Renal pelvis (tissue), 12 donors: ENCODE data around the gene PCDHGB7. TPM values are rescaled to one million over a fixed set of nuclear protein-coding genes. Genes with fewer than 3 reads are reported as not detected.
"Not testable (repeated sequence)": the region's sequence is repeated elsewhere in the genome, so short reads cannot be mapped to it uniquely, and the experiment has no call there.

Experiments used
- DNase-seq: peaks from one replicate; pipeline ENCODE4 v3.0.0-alpha.2; 2013
- long read RNA-seq, 16 experiments: transcript quantifications; one replicate each; lab custom pipeline, GENCODE V29; 2026
- polyA plus RNA-seq, 3 donors: library from polyadenylated mRNA; unstranded; fragments of 120-200 nt; gene quantifications; one replicate each; pipeline ENCODE4 v1.2.1, GENCODE V29; 2013; ENCODE audit not compliant: insufficient read length in 3 of 3

The PCDHGB7 gene
- 10 to 100 TPM; 11.0 to 17.3 (median 16.1) TPM for polyA plus RNA-seq
- long read RNA-seq, donor 1, full-length matches to known transcripts = 6 of 6 reads
- long read RNA-seq, donor 1, partial matches to known transcripts = 0 of 6 reads
- long read RNA-seq, donor 1, other reads (novel, unspliced or antisense) = 0 of 6 reads
- long read RNA-seq, donor 2, full-length matches to known transcripts = 5 of 5 reads
- long read RNA-seq, donor 2, partial matches to known transcripts = 0 of 5 reads
- long read RNA-seq, donor 2, other reads (novel, unspliced or antisense) = 0 of 5 reads
- long read RNA-seq, donor 3, full-length matches to known transcripts = 9 of 9 reads
- long read RNA-seq, donor 3, partial matches to known transcripts = 0 of 9 reads
- long read RNA-seq, donor 3, other reads (novel, unspliced or antisense) = 0 of 9 reads
- long read RNA-seq, donor 4, full-length matches to known transcripts = 3 of 3 reads
- long read RNA-seq, donor 4, partial matches to known transcripts = 0 of 3 reads
- long read RNA-seq, donor 4, other reads (novel, unspliced or antisense) = 0 of 3 reads
- long read RNA-seq, donor 5, full-length matches to known transcripts = 5 of 5 reads
- long read RNA-seq, donor 5, partial matches to known transcripts = 0 of 5 reads
- long read RNA-seq, donor 5, other reads (novel, unspliced or antisense) = 0 of 5 reads
- long read RNA-seq, donor 6, partial matches to known transcripts = 0 of 4 reads
- long read RNA-seq, donor 6, other reads (novel, unspliced or antisense) = 0 of 4 reads
- long read RNA-seq, donor 7, full-length matches to known transcripts = 16 of 16 reads
- long read RNA-seq, donor 7, partial matches to known transcripts = 0 of 16 reads
- long read RNA-seq, donor 7, other reads (novel, unspliced or antisense) = 0 of 16 reads
- long read RNA-seq, donor 8, transcript PCDHGB7-202 (1 exons, 2,785 nt) = major isoform, 7 of 7 reads
- long read RNA-seq, donor 8, partial matches to known transcripts = 0 of 7 reads
- long read RNA-seq, donor 8, other reads (novel, unspliced or antisense) = 0 of 7 reads
- long read RNA-seq, donor 9, full-length matches to known transcripts = 3 of 3 reads
- long read RNA-seq, donor 9, partial matches to known transcripts = 0 of 3 reads
- long read RNA-seq, donor 9, other reads (novel, unspliced or antisense) = 0 of 3 reads
- long read RNA-seq, donor 10, full-length matches to known transcripts = 14 of 14 reads
- long read RNA-seq, donor 10, partial matches to known transcripts = 0 of 14 reads
- long read RNA-seq, donor 10, other reads (novel, unspliced or antisense) = 0 of 14 reads
- long read RNA-seq, donor 11, full-length matches to known transcripts = 11 of 11 reads
- long read RNA-seq, donor 11, partial matches to known transcripts = 0 of 11 reads
- long read RNA-seq, donor 11, other reads (novel, unspliced or antisense) = 0 of 11 reads
- long read RNA-seq, donor 12, full-length matches to known transcripts = 9 of 9 reads
- long read RNA-seq, donor 12, partial matches to known transcripts = 0 of 9 reads
- long read RNA-seq, donor 12, other reads (novel, unspliced or antisense) = 0 of 9 reads
- long read RNA-seq, donor 13, full-length matches to known transcripts = 8 of 8 reads
- long read RNA-seq, donor 13, partial matches to known transcripts = 0 of 8 reads
- long read RNA-seq, donor 13, other reads (novel, unspliced or antisense) = 0 of 8 reads
- long read RNA-seq, donor 14, full-length matches to known transcripts = 28 of 28 reads
- long read RNA-seq, donor 14, partial matches to known transcripts = 0 of 28 reads
- long read RNA-seq, donor 14, other reads (novel, unspliced or antisense) = 0 of 28 reads
- long read RNA-seq, donor 15, full-length matches to known transcripts = 7 of 7 reads
- long read RNA-seq, donor 15, partial matches to known transcripts = 0 of 7 reads
- long read RNA-seq, donor 15, other reads (novel, unspliced or antisense) = 0 of 7 reads
- long read RNA-seq, donor 16, full-length matches to known transcripts = 15 of 15 reads
- long read RNA-seq, donor 16, partial matches to known transcripts = 0 of 15 reads
- long read RNA-seq, donor 16, other reads (novel, unspliced or antisense) = 0 of 15 reads

DNA sequence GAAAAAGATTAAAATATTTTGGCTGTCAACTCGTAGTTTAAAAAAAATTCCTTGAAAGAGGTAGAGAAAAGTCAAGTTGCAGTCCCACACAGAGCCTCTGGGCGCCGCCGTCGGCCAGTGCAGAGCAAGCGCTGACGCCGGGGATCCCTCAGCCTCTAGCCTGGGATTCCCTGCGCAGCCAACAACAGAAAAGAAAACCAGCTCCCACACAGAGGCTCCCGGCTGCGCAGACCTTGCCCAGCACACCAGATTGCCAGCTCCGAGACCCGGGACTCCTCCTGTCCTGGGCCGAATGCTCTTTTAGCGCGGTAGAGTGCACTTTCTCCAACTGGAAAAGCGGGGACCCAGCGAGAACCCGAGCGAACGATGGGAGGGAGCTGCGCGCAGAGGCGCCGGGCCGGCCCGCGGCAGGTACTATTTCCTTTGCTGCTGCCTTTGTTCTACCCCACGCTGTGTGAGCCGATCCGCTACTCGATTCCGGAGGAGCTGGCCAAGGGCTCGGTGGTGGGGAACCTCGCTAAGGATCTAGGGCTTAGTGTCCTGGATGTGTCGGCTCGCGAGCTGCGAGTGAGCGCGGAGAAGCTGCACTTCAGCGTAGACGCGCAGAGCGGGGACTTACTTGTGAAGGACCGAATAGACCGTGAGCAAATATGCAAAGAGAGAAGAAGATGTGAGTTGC is at the start of gene PCDHGB7:
Gene PCDHGB7, plus strand, starts transcription at position 184 of the 679 bp plus-strand sequence. Its CDS starts 183 bp downstream, at position 367.
- peak; percentile 42 for DNase-seq

DNA sequence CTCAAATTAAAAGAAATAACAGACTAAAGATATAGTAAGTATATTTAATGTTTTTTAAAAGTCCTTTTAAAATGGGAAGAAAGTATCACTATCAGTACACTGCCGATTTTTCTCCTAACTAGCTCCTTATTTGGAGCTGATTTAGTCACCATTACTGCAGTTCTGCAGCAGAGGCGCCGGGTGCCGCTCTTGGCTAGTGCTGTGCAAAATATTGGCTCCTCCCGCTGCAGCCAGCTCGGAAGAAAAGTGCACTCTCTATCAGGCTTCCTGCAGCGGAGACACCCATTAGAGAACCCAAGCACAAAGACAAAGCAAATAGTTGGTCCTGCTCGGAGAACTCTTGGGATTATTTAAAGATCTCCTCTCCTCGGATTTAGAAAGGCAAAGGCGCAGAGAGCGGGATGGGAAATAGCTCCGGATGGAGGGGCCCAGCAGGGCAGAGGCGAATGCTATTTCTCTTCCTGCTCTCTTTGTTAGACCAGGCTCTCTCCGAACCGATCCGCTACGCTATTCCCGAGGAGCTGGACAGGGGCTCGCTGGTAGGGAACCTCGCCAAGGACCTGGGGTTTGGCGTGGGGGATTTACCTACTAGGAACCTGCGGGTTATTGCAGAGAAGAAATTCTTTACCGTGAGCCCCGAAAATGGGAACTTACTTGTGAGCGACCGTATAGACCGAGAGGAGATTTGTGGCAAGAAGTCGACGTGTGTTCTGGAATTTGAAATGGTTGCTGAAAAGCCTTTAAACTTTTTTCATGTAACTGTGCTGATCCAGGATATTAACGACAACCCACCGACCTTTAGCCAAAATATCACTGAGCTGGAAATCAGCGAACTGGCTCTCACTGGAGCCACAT is 47.3 kb upstream of the PCDHGB7 start, which contains the start of gene PCDHGB3:
Gene PCDHGB3, plus strand, starts transcription at position 249 of the 855 bp plus-strand sequence. Its CDS starts 153 bp downstream, at position 402.
- no peak for DNase-seq

DNA sequence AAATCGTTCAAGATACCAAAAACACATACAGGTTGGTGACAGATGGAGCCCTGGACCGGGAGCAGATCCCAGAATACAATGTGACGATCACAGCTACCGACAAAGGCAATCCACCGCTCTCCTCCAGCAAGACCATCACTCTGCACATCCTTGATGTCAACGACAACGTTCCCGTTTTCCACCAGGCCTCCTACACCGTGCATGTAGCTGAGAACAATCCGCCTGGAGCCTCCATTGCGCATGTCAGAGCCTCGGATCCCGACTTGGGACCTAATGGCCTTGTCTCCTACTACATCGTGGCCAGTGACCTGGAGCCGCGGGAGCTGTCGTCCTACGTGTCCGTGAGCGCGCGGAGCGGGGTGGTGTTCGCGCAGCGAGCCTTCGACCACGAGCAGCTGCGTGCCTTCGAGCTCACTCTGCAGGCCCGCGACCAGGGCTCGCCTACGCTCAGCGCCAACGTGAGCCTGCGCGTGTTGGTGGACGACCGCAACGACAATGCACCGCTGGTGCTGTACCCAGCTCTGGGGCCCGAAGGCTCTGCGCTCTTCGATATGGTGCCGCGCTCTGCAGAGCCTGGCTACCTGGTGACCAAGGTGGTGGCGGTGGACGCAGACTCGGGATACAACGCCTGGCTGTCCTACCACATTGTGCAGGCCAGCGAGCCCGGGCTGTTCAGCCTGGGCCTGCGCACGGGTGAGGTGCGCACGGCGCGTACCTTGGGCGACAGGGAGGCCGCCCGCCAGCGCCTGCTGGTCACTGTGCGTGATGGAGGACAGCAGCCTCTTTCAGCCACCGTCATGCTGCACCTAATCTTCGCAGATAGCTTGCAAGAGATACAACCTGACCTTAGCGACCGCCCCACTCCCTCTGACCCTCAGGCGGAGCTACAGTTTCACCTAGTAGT is 45.7 kb upstream of the PCDHGB7 start:
- DNase-seq = no peak

DNA sequence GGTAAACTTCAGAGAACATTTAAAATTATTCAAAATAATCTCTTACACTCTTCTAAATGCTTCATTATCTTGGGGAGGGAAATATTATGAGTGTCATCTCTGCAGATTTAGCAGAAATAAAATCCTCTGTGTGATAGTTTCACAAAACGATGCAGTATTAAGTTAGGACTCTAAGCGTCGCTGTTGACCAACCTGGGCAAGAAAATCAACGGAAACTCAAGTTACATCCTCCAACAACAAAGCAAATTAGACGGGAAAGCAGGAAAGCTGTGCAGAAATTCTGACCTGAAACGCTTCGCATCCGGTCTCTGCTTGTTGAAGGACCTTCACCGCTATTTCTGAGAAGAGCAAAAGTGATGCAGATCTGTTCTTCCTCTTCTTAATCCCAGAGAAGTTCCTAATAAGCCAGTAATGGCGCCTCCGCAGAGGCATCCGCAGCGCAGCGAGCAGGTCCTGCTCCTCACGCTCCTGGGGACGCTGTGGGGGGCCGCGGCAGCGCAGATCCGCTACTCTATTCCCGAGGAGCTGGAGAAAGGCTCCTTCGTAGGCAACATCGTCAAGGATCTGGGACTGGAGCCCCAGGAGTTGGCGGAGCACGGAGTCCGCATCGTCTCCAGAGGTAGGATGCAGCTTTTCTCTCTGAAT is 43.7 kb upstream of the PCDHGB7 start, which contains the start of gene PCDHGA6:
Gene PCDHGA6, plus strand, starts transcription at position 219 of the 645 bp plus-strand sequence. Its CDS starts 193 bp downstream, at position 412.
- no peak for DNase-seq

GRCh38 chr5:141374627-141375026 is 42.9 kb upstream of the PCDHGB7 start:
- DNase-seq = no peak

DNA sequence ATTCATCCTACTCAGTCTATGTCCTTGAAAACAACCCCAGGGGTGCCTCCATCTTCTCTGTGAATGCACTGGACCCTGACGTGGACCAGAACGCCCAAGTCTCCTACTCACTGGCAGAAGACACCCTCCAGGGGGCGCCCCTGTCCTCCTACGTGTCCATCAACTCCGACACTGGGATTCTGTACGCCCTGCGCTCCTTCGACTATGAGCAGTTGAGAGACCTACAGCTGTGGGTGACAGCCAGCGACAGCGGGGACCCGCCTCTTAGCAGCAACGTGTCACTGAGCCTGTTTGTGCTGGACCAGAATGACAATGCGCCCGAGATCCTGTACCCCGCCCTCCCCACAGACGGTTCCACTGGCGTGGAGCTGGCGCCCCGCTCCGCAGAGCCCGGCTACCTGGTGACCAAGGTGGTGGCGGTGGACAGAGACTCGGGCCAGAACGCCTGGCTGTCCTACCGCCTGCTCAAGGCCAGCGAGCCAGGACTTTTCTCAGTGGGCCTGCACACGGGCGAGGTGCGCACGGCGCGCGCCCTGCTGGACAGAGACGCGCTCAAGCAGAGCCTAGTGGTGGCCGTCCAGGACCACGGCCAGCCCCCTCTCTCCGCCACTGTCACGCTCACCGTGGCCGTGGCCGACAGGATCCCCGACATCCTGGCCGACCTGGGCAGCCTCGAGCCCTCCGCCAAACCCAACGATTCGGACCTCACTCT is 41.9 kb upstream of the PCDHGB7 start:
- DNase-seq = not testable (repeated sequence)

GRCh38 chr5:141382469-141383294 is 34.8 kb upstream of the PCDHGB7 start, which contains the start of gene PCDHGA7:
TSS of gene PCDHGA7 (plus strand) at chr5:141382742. CDS start at chr5:141382900, 158 bp downstream.
- no peak for DNase-seq

DNA sequence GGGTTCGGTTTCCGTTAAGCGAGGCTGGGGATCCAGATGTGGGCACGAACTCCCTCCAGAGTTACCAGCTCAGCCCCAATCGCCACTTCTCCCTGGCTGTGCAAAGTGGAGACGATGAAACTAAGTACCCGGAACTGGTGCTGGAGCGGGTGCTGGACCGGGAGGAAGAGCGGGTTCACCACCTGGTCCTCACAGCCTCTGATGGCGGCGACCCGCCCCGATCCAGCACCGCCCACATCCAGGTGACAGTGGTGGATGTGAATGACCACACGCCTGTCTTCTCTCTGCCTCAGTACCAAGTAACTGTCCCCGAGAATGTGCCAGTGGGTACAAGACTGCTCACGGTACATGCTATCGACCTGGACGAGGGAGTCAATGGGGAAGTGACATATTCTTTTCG is 34.1 kb upstream of the PCDHGB7 start:
- DNase-seq = no peak

DNA sequence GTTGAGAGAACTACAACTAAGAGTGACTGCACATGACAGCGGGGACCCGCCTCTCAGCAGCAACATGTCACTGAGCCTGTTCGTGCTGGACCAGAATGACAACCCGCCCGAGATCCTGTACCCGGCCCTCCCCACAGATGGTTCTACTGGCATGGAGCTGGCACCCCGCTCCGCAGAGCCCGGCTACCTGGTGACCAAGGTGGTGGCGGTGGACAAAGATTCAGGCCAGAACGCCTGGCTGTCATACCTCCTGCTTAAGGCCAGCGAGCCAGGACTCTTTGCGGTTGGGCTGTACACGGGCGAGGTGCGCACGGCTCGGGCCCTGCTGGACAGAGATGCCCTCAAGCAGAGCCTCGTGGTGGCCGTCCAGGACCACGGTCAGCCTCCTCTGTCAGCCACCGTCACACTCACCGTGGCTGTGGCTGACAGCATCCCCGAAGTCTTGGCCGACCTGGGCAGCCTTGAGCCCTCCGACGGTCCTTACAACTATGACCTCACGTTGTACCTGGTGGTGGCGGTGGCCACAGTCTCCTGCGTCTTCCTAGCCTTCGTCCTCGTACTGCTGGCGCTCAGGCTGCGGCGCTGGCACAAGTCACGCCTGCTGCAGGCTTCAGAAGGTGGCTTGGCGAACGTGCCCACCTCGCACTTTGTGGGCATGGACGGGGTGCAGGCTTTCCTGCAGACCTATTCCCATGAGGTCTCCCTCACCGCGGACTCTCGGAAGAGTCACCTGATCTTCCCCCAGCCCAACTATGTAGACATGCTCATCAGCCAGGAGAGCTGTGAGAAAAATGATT is 32.8 kb upstream of the PCDHGB7 start:
- DNase-seq = no peak

GRCh38 chr5:141387557-141388311 is 29.7 kb upstream of the PCDHGB7 start, which contains the start of gene PCDHGB4:
TSS of gene PCDHGB4 (plus strand) at chr5:141387698. CDS start at chr5:141387885, 187 bp downstream.
- not testable (repeated sequence) for DNase-seq

GRCh38 chr5:141388661-141389060 is 28.8 kb upstream of the PCDHGB7 start:
- DNase-seq = no peak

DNA sequence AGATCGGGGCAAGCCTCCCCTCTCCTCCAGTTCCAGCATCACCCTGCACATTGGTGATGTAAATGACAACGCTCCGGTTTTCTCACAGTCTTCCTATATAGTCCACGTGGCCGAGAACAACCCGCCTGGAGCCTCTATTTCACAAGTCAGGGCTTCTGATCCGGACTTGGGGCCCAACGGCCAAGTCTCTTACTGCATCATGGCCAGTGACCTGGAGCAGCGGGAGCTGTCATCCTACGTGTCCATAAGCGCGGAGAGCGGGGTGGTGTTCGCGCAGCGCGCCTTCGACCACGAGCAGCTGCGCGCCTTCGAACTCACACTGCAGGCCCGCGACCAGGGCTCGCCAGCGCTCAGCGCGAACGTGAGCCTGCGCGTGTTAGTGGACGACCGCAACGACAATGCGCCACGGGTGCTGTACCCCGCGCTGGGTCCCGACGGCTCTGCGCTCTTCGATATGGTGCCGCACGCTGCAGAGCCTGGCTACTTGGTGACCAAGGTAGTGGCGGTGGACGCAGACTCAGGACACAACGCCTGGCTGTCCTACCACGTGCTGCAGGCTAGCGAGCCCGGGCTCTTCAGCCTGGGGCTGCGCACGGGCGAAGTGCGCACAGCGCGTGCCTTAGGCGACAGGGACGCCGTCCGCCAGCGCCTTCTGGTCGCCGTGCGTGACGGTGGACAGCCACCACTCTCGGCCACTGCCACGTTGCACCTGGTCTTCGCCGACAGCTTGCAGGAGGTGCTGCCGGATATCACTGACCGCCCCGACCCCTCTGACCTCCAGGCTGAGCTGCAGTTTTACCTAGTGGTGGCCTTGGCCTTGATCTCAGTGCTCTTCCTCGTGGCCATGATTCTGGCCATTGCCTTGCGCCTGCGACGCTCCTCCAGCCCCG is 28.1 kb upstream of the PCDHGB7 start:
- DNase-seq = no peak
